SK-N-SH treated with all-trans-retinoic acid at 6 μM for 48 hours (cell line): ENCODE results near the gene TBC1D2.

ENCODE experiments used
- ATAC-seq: fragments of 200-7000 bp; cut with Tn5 transposase; 3 replicates; pipeline ENCODE4 v1.9.1; 2020; ENCODE audit warnings: mild to moderate bottlenecking, moderate library complexity
- ARNTL ChIP-seq: fragments of 450-650 bp; formaldehyde crosslinking; IDR thresholded peaks from 2 replicates; pipeline ENCODE4 v1.5.0; 2020; ENCODE audit warnings: low read depth, mild to moderate bottlenecking, moderate library complexity, borderline replicate concordance
- BACH2 ChIP-seq: fragments of 250-450 bp; sonication (Bioruptor Pico); IDR thresholded peaks from 2 replicates; pipeline ENCODE4 v1.9.0; 2021; ENCODE audit warnings: mild to moderate bottlenecking, borderline replicate concordance
- CSDC2 ChIP-seq: fragments of 250-450 bp; sonication (Bioruptor Pico); IDR thresholded peaks from 2 replicates; pipeline ENCODE4 v1.5.0; 2020; ENCODE audit warnings: mild to moderate bottlenecking, moderate library complexity
- ESRRG ChIP-seq: fragments of 250-450 bp; sonication (Bioruptor Pico); IDR thresholded peaks from 2 replicates; pipeline ENCODE4 v1.6.1; 2021; ENCODE audit warnings: mild to moderate bottlenecking
- GLIS3 ChIP-seq: fragments of 250-450 bp; sonication (Bioruptor Pico); IDR thresholded peaks from 2 replicates; pipeline ENCODE4 v1.5.0; 2020; ENCODE audit warnings: mild to moderate bottlenecking, moderate library complexity
- ISL1 ChIP-seq: fragments of 250-450 bp; sonication (Bioruptor Pico); IDR thresholded peaks from 2 replicates; pipeline ENCODE4 v2.1.2; 2022; ENCODE audit warnings: mild to moderate bottlenecking, moderate library complexity
- OSR1 ChIP-seq: fragments of 250-450 bp; sonication (Bioruptor Pico); IDR thresholded peaks from 2 replicates; pipeline ENCODE4 v1.8.0; 2022; ENCODE audit warnings: moderate library complexity, mild to moderate bottlenecking, inconsistent platforms
- PPARA ChIP-seq: fragments of 250-450 bp; sonication (Bioruptor Pico); IDR thresholded peaks from 2 replicates; pipeline ENCODE4 v1.5.0; 2020; ENCODE audit warnings: mild to moderate bottlenecking, borderline replicate concordance
- RARB ChIP-seq: fragments of 250-450 bp; sonication (Bioruptor Pico); IDR thresholded peaks from 2 replicates; pipeline ENCODE4 v1.8.0; 2021; ENCODE audit warnings: mild to moderate bottlenecking, moderate library complexity
- SNAI2 ChIP-seq: fragments of 250-450 bp; sonication (Bioruptor Pico); IDR thresholded peaks from 2 replicates; pipeline ENCODE4 v1.5.0; 2020; ENCODE audit warnings: mild to moderate bottlenecking, moderate library complexity
- TCF4 ChIP-seq: fragments of 250-450 bp; sonication (Bioruptor Pico); IDR thresholded peaks from 2 replicates; pipeline ENCODE4 v1.8.0; 2021; ENCODE audit warnings: mild to moderate bottlenecking, moderate library complexity, borderline replicate concordance
- TOX ChIP-seq: fragments of 250-450 bp; sonication (Bioruptor Pico); IDR thresholded peaks from 2 replicates; pipeline ENCODE4 v1.8.0; 2021; ENCODE audit warnings: mild to moderate bottlenecking, moderate library complexity, borderline replicate concordance
- ZC3H10 ChIP-seq: fragments of 250-450 bp; sonication (Bioruptor Pico); IDR thresholded peaks from 2 replicates; pipeline ENCODE4 v1.5.1; 2021; ENCODE audit warnings: mild to moderate bottlenecking, moderate library complexity
- ZFP3 ChIP-seq: fragments of 250-450 bp; sonication (Bioruptor Pico); IDR thresholded peaks from 2 replicates; pipeline ENCODE4 v1.5.0; 2020; ENCODE audit warnings: mild to moderate bottlenecking, moderate library complexity
- ZFP30 ChIP-seq: fragments of 450-650 bp; formaldehyde crosslinking; IDR thresholded peaks from 2 replicates; pipeline ENCODE4 v1.5.0; 2022; ENCODE audit warnings: mild to moderate bottlenecking, moderate library complexity
- ZNF70 ChIP-seq: fragments of 450-650 bp; formaldehyde crosslinking; IDR thresholded peaks from 2 replicates; pipeline ENCODE4 v1.5.0; 2020; ENCODE audit warnings: mild to moderate bottlenecking, moderate library complexity
- ZNF8 ChIP-seq: fragments of 450-650 bp; formaldehyde crosslinking; IDR thresholded peaks from 2 replicates; pipeline ENCODE4 v1.5.0; 2020; ENCODE audit warnings: mild to moderate bottlenecking, moderate library complexity
- TF ChIP-seq, protein P1 (sequence below): fragments of 250-450 bp; sonication (Bioruptor Pico); IDR thresholded peaks from 2 replicates; pipeline ENCODE4 v1.5.1; 2021; ENCODE audit warnings: mild to moderate bottlenecking, moderate library complexity
- TF ChIP-seq, protein P2 (sequence below): fragments of 250-450 bp; sonication (Bioruptor Pico); IDR thresholded peaks from 2 replicates; pipeline ENCODE4 v1.8.0; 2020; ENCODE audit warnings: mild to moderate bottlenecking, moderate library complexity, borderline replicate concordance
- TF ChIP-seq, protein P3 (sequence below): fragments of 250-450 bp; sonication (Bioruptor Pico); IDR thresholded peaks from 2 replicates; pipeline ENCODE4 v1.8.0; 2021; ENCODE audit warnings: low read depth, mild to moderate bottlenecking, moderate library complexity, borderline replicate concordance
- TF ChIP-seq, protein P4 (sequence below): fragments of 250-450 bp; sonication (Bioruptor Pico); IDR thresholded peaks from 2 replicates; pipeline ENCODE4 v1.5.1; 2020; ENCODE audit warnings: low read depth, mild to moderate bottlenecking, moderate library complexity

The TBC1D2 gene

DNA sequence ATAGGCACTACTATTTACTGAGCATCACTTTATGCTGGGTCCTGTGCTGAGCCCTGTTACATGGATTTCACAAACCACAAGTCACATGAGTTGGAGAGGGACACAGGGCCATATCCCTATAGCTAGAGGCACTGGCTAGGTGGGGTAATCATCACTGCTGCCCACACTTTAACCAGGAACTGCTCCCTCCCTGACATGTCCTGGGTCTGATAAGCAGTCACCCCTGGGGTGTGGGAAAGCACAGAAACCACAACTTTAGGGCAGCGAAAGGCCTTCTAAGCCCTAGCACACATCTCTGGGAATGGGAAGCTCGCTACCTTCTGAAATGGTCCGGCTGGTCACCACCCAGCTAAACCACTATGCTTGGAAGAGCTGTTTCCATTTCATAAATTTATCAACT lies 15.0 kb downstream of the TBC1D2 start:
- no peak for ATAC-seq
- no peak for TF ChIP-seq GLIS3 (CRISPR knock-in tag)

DNA sequence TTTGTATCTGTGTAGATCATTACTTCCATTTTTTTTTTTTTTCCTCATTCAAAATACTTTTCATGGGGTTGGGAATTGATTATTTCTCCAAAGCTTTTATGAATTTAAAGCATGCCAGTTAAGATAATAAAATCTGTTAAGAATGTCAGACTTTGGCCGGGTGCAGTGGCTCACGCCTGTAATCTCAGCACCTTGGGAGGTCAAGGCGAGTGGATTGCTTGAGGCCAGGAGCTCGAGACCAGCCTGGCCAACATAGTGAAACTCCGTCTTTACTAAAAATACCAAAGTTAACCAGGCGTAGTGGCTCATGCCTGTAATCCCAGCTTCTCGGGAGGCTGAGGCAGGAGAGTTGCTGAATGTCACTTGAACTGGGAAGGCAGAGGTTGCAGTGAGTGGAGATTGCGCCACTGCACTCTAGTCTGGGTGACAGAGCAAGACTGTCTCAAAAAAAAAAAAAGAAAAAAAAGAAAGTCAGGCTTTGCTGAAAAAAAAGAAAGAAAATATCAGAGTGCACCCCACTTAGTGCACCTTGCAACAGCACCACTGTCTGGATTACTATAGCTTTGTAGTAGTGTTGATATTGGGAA lies 18.5 kb downstream of the TBC1D2 start:
- TF ChIP-seq, protein P1, sequence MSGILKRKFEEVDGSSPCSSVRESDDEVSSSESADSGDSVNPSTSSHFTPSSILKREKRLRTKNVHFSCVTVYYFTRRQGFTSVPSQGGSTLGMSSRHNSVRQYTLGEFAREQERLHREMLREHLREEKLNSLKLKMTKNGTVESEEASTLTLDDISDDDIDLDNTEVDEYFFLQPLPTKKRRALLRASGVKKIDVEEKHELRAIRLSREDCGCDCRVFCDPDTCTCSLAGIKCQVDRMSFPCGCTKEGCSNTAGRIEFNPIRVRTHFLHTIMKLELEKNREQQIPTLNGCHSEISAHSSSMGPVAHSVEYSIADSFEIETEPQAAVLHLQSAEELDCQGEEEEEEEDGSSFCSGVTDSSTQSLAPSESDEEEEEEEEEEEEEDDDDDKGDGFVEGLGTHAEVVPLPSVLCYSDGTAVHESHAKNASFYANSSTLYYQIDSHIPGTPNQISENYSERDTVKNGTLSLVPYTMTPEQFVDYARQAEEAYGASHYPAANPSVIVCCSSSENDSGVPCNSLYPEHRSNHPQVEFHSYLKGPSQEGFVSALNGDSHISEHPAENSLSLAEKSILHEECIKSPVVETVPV (CRISPR knock-in tag), result no peak
- TF ChIP-seq TCF4 (CRISPR knock-in tag), result no peak
- TF ChIP-seq ZFP3 (CRISPR knock-in tag), result no peak
- no peak for TF ChIP-seq ZFP30 (CRISPR knock-in tag)
- TF ChIP-seq SNAI2 (CRISPR knock-in tag), result no peak
- no peak for TF ChIP-seq PPARA (CRISPR knock-in tag)
- no peak for TF ChIP-seq TOX
- no peak for TF ChIP-seq ZNF8
- no peak for TF ChIP-seq RARB (CRISPR knock-in tag)
- TF ChIP-seq ISL1, result no peak
- no peak for TF ChIP-seq BACH2 (CRISPR knock-in tag)
- TF ChIP-seq ZNF70, result no peak
- TF ChIP-seq, protein P2, sequence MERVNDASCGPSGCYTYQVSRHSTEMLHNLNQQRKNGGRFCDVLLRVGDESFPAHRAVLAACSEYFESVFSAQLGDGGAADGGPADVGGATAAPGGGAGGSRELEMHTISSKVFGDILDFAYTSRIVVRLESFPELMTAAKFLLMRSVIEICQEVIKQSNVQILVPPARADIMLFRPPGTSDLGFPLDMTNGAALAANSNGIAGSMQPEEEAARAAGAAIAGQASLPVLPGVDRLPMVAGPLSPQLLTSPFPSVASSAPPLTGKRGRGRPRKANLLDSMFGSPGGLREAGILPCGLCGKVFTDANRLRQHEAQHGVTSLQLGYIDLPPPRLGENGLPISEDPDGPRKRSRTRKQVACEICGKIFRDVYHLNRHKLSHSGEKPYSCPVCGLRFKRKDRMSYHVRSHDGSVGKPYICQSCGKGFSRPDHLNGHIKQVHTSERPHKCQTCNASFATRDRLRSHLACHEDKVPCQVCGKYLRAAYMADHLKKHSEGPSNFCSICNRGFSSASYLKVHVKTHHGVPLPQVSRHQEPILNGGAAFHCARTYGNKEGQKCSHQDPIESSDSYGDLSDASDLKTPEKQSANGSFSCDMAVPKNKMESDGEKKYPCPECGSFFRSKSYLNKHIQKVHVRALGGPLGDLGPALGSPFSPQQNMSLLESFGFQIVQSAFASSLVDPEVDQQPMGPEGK (CRISPR knock-in tag), result no peak
- no peak for TF ChIP-seq OSR1
- TF ChIP-seq, protein P3, sequence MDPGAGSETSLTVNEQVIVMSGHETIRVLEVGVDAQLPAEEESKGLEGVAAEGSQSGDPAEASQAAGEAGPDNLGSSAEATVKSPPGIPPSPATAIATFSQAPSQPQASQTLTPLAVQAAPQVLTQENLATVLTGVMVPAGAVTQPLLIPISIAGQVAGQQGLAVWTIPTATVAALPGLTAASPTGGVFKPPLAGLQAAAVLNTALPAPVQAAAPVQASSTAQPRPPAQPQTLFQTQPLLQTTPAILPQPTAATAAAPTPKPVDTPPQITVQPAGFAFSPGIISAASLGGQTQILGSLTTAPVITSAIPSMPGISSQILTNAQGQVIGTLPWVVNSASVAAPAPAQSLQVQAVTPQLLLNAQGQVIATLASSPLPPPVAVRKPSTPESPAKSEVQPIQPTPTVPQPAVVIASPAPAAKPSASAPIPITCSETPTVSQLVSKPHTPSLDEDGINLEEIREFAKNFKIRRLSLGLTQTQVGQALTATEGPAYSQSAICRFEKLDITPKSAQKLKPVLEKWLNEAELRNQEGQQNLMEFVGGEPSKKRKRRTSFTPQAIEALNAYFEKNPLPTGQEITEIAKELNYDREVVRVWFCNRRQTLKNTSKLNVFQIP (CRISPR knock-in tag), result no peak
- TF ChIP-seq, protein P4, sequence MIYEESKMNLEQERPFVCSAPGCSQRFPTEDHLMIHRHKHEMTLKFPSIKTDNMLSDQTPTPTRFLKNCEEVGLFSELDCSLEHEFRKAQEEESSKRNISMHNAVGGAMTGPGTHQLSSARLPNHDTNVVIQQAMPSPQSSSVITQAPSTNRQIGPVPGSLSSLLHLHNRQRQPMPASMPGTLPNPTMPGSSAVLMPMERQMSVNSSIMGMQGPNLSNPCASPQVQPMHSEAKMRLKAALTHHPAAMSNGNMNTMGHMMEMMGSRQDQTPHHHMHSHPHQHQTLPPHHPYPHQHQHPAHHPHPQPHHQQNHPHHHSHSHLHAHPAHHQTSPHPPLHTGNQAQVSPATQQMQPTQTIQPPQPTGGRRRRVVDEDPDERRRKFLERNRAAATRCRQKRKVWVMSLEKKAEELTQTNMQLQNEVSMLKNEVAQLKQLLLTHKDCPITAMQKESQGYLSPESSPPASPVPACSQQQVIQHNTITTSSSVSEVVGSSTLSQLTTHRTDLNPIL, result no peak
- no peak for TF ChIP-seq GLIS3 (CRISPR knock-in tag)
- TF ChIP-seq ESRRG (CRISPR knock-in tag), result no peak
- no peak for ATAC-seq

DNA sequence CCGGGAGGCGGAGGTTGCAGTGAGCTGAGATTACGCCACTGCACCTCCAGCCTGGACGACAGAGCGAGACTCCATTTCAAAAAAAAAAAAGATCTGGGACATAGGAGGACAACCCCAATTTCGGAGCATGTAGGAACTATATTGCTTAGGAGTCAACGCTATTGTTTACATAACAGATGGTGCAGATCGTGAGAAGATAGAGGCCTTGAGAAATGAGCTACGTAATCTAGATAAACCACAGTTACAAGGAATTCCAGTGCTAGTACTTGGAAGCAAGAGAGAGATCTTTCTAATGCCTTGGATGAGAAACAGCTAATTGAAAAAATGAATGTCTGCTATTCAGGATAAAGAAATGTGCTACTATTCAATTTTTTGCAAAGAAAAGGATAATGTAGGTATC lies 20.3 kb downstream of the TBC1D2 start:
- no peak for ATAC-seq
- TF ChIP-seq GLIS3 (CRISPR knock-in tag) (no peak), ARNTL (CRISPR knock-in tag) (no peak), CSDC2 (CRISPR knock-in tag) (no peak), SNAI2 (CRISPR knock-in tag) (no peak), ESRRG (CRISPR knock-in tag) (no peak), ZC3H10 (CRISPR knock-in tag) (no peak), PPARA (CRISPR knock-in tag) (no peak)
- TF ChIP-seq, protein P3 (CRISPR knock-in tag), result no peak
- TF ChIP-seq, protein P2 (CRISPR knock-in tag), result no peak
- TF ChIP-seq, protein P4, result no peak
